ENCODE measurements around the gene CATSPERD.
A peak's percentile ranks its signal among the peaks of the same experiment; 100 is the strongest.

The CATSPERD gene

GRCh38 chr19:5809053-5809452 lies 88.6 kb downstream of the CATSPERD start:
- DNase-seq, result no peak

- no peak for DNase-seq
These were observed 89.0 kb downstream of the CATSPERD start for GRCh38 chr19:5809469-5809868.

GRCh38 chr19:5811117-5811516 lies 90.7 kb downstream of the CATSPERD start:
- DNase-seq, result no peak

- no peak for DNase-seq
These were observed 93.8 kb downstream of the CATSPERD start for GRCh38 chr19:5814123-5814851.

- no peak for DNase-seq
These were observed 94.4 kb downstream of the CATSPERD start for GRCh38 chr19:5814852-5815246.

GRCh38 chr19:5817218-5817617 lies 96.8 kb downstream of the CATSPERD start:
- no peak for DNase-seq

- DNase-seq, result no peak
These were observed 98.2 kb downstream of the CATSPERD start for GRCh38 chr19:5818594-5818993.

- DNase-seq, result no peak
These were observed 100.3 kb downstream of the CATSPERD start for GRCh38 chr19:5820785-5821184.

GRCh38 chr19:5821521-5822180 lies 101.2 kb downstream of the CATSPERD start:
- DNase-seq, result no peak

GRCh38 chr19:5822181-5822844 lies 101.9 kb downstream of the CATSPERD start:
- DNase-seq, result no peak

- DNase-seq, result no peak
These were observed 103.3 kb downstream of the CATSPERD start for GRCh38 chr19:5823579-5824281.

- DNase-seq, result no peak
These were observed 104.3 kb downstream of the CATSPERD start for GRCh38 chr19:5824751-5825150.

- no peak for DNase-seq
These were observed 104.7 kb downstream of the CATSPERD start for GRCh38 chr19:5825178-5825577.

- DNase-seq, result peak; percentile 44
These were observed 106.3 kb downstream of the CATSPERD start for GRCh38 chr19:5826531-5827341.

GRCh38 chr19:5827342-5827890 lies 107.0 kb downstream of the CATSPERD start:
- peak; percentile 29 for DNase-seq

GRCh38 chr19:5827891-5828660 lies 107.6 kb downstream of the CATSPERD start:
- peak; percentile 96 for DNase-seq

Data from stimulated activated CD8-positive, alpha-beta memory T cell treated with anti-CD3 and anti-CD28 coated beads, Interleukin-4, amount 100 ng/mL, for 48 hours (primary cell).